Liver (tissue), 9 donors: ENCODE measurements around the gene TMA16. TPM values are rescaled to one million over a fixed set of nuclear protein-coding genes. Genes with fewer than 3 reads are reported as not detected.

ENCODE experiments used
- DNase-seq: peaks from one replicate; pipeline ENCODE4 v3.0.0-alpha.2; 2017; ENCODE audit warnings: low spot score
- H3K27ac ChIP-seq, 2 donors: one replicate each; pipeline ENCODE4 v1.7.0; 2013; ENCODE audit warnings: inconsistent platforms in 2 of 2, low read length in 2 of 2, control low read depth in 1 of 2, low read depth in 1 of 2, mild to moderate bottlenecking in 1 of 2
- H3K27me3 ChIP-seq, 4 donors: one replicate each; pipeline versions ENCODE4 v1.6.1 to v1.7.0; 2013; ENCODE audit warnings: low read length in 3 of 4, inconsistent platforms in 1 of 4, mild to moderate bottlenecking in 1 of 4, moderate library complexity in 1 of 4; ENCODE audit not compliant: control insufficient read depth in 4 of 4, insufficient read depth in 4 of 4
- H3K36me3 ChIP-seq, 4 donors: one replicate each; pipeline versions ENCODE4 v1.6.1 to v1.7.0; 2013; ENCODE audit warnings: low read length in 3 of 4, mild to moderate bottlenecking in 3 of 4, low read depth in 1 of 4, moderate library complexity in 1 of 4; ENCODE audit not compliant: control insufficient read depth in 4 of 4, insufficient read depth in 3 of 4
- H3K4me1 ChIP-seq, 4 donors: one replicate each; pipeline versions ENCODE4 v1.6.1 to v1.7.0; 2013; ENCODE audit warnings: low read length in 3 of 4, mild to moderate bottlenecking in 3 of 4, moderate library complexity in 1 of 4; ENCODE audit not compliant: control insufficient read depth in 4 of 4, insufficient read depth in 4 of 4
- H3K4me3 ChIP-seq, 3 donors: one replicate each; pipeline versions ENCODE4 v1.6.1 to v1.7.0; 2013; ENCODE audit warnings: low read length in 3 of 3, control low read depth in 1 of 3, low read depth in 1 of 3, mild to moderate bottlenecking in 1 of 3
- H3K9ac ChIP-seq, 2 donors: one replicate each; pipeline ENCODE4 v1.7.0; 2013; ENCODE audit warnings: low read length in 2 of 2, mild to moderate bottlenecking in 2 of 2, moderate library complexity in 2 of 2, control low read depth in 1 of 2, low read depth in 1 of 2
- H3K9me3 ChIP-seq, 4 donors: one replicate each; pipeline versions ENCODE4 v1.6.1 to v1.7.0; 2013; ENCODE audit warnings: low read length in 3 of 4; ENCODE audit not compliant: control insufficient read depth in 4 of 4
- CTCF ChIP-seq: fragments of 150-350 bp; IDR thresholded peaks from 2 replicates; pipeline ENCODE4 v1.5.1; 2017; ENCODE audit warnings: improper control_type of control experiment, low read depth, low read length; ENCODE audit not compliant: missing input control
- EGR1 ChIP-seq, 2 donors: IDR thresholded peaks; 2 replicates each; pipeline ENCODE4 v1.6.1; 2016 to 2018; ENCODE audit warnings: antibody characterized with exemption in 2 of 2, low read depth in 2 of 2
- FOXA1 ChIP-seq: IDR thresholded peaks from 2 replicates; pipeline ENCODE4 v1.6.1; 2016; ENCODE audit warnings: antibody characterized with exemption
- FOXA2 ChIP-seq: IDR thresholded peaks from 2 replicates; pipeline ENCODE4 v1.6.1; 2016; ENCODE audit warnings: antibody characterized with exemption
- GABPA ChIP-seq, 2 donors: IDR thresholded peaks in 1 of 2; conservative IDR thresholded peaks in 1 of 2; 2 replicates each; pipeline ENCODE4 v1.6.1; 2016; ENCODE audit warnings: antibody characterized with exemption in 2 of 2, mild to moderate bottlenecking in 1 of 2, moderate library complexity in 1 of 2
- HNF4A ChIP-seq, 2 donors: conservative IDR thresholded peaks; 2 replicates each; pipeline ENCODE4 v1.6.1; 2016; ENCODE audit warnings: antibody characterized with exemption in 2 of 2, mild to moderate bottlenecking in 2 of 2
- HNF4G ChIP-seq: IDR thresholded peaks from 2 replicates; pipeline ENCODE4 v1.6.1; 2016; ENCODE audit warnings: antibody characterized with exemption
- JUND ChIP-seq, 2 donors: IDR thresholded peaks; 2 replicates each; pipeline ENCODE4 v1.6.1; 2016; ENCODE audit warnings: antibody characterized with exemption in 2 of 2
- MAX ChIP-seq: IDR thresholded peaks from 2 replicates; pipeline ENCODE4 v1.6.1; 2016; ENCODE audit warnings: antibody characterized with exemption
- NR2F2 ChIP-seq: IDR thresholded peaks from 2 replicates; pipeline ENCODE4 v1.6.1; 2016; ENCODE audit warnings: antibody characterized with exemption
- RAD21 ChIP-seq, 2 donors: IDR thresholded peaks; 2 replicates each; pipeline ENCODE4 v1.6.1; 2016; ENCODE audit warnings: antibody characterized with exemption in 2 of 2, mild to moderate bottlenecking in 2 of 2
- REST ChIP-seq: IDR thresholded peaks from 2 replicates; pipeline ENCODE4 v1.6.1; 2016; ENCODE audit warnings: antibody characterized with exemption, mild to moderate bottlenecking
- RXRA ChIP-seq, 2 donors: IDR thresholded peaks; 2 replicates each; pipeline ENCODE4 v1.6.1; 2017 to 2018; ENCODE audit warnings: antibody characterized with exemption in 2 of 2, mild to moderate bottlenecking in 1 of 2
- SP1 ChIP-seq: IDR thresholded peaks from 2 replicates; pipeline ENCODE4 v1.6.1; 2018; ENCODE audit warnings: antibody characterized with exemption, mild to moderate bottlenecking
- TAF1 ChIP-seq: conservative IDR thresholded peaks from 2 replicates; pipeline ENCODE4 v1.6.1; 2016; ENCODE audit warnings: antibody characterized with exemption, mild to moderate bottlenecking
- YY1 ChIP-seq: IDR thresholded peaks from 2 replicates; pipeline ENCODE4 v1.6.1; 2016; ENCODE audit warnings: antibody characterized with exemption, mild to moderate bottlenecking
- ZBTB33 ChIP-seq: IDR thresholded peaks from 2 replicates; pipeline ENCODE4 v1.6.1; 2016; ENCODE audit warnings: antibody characterized with exemption
- WGBS: extraction: QIAGEN DNeasy Blood & Tissue Kit; methylation state at CpG from one replicate; pipeline ENCODE4 v1.1.7; 2013; 5-methylcytosine and 5-hydroxymethylcytosine counted together
- polyA plus RNA-seq, 2 donors: library from polyadenylated mRNA; stranded (reverse) in 1 of 2; unstranded in 1 of 2; fragments of 200-250 nt in 1 of 2; fragments of >200 nt in 1 of 2; fragmentation: Nextera tagmentation in 1 of 2; extraction: Ambion mirVana in 1 of 2; gene quantifications; one replicate each; pipeline versions ENCODE4 v1.2.1 to v1.2.3, GENCODE V29; 2013 to 2015
- total RNA-seq, 2 donors: library from RNA; depleted of rRNA; stranded (reverse); fragments of >200 nt; gene quantifications; one replicate each; pipeline ENCODE4 v1.2.3, GENCODE V29; 2014
- TF ChIP-seq, protein P1 (sequence below): IDR thresholded peaks from 2 replicates; pipeline ENCODE4 v1.6.1; 2016; ENCODE audit warnings: antibody characterized with exemption
- donor health status: healthy.
- donor health status: healthy.
- donor health status: healthy.
- donor health status: healthy.
- donor health status: healthy.

TMA16 gene
- total RNA-seq (10 to 100 TPM in 1 of 2 donors, 1 to 10 TPM in 1; 7.5 to 11.1 TPM), polyA plus RNA-seq (10 to 100 TPM in 1 of 2 donors, 1 to 10 TPM in 1; 8.4 to 10.7 TPM)

GRCh38 chr4:163494360-163495241 lies at the start of gene TMA16:
TSS of gene TMA16 (plus strand) at chr4:163494690. CDS start at chr4:163494802, 112 bp downstream.
- Histone ChIP-seq H3K4me1 (peaks cover 0 to 6% (median 3%) of the 10 kb centered on the region in 4 donors), H3K9ac (peak within 1 kb of the TSS; percentile 77 to 90), H3K27me3 (no peaks in the 10 kb centered on the region), H3K9me3 (no peaks in the 10 kb centered on the region), H3K27ac (peak within 1 kb of the TSS; percentile 91 to 94), H3K36me3 (no peaks in the 10 kb centered on the region), H3K4me3 (peak within 1 kb of the TSS; percentile 68 to 99 (median 96))
- DNase-seq, result peak; percentile 82
- TF ChIP-seq MAX, result peak; percentile 95
- peak in 1 of 2 donors; percentile 36 for TF ChIP-seq RAD21 (IDR thresholded peaks at IDR 0.05)
- no peak for TF ChIP-seq ZBTB33
- no peak for TF ChIP-seq NR2F2
- no peak for TF ChIP-seq FOXA2
- TF ChIP-seq SP1, result peak; percentile 31
- TF ChIP-seq YY1, result peak; percentile 84
- peak; percentile 85 to 94 for TF ChIP-seq GABPA (IDR thresholded peaks at IDR 0.05 in 1 of 2, conservative IDR thresholded peaks at IDR 0.05 in 1 of 2)
- TF ChIP-seq CTCF, result no peak
- TF ChIP-seq FOXA1, result peak; percentile 10
- peak; percentile 85 for TF ChIP-seq TAF1
- no peak for TF ChIP-seq EGR1 (IDR thresholded peaks at IDR 0.05; ENCODE audit: low read depth in 2 of 2)
- TF ChIP-seq REST, result peak; percentile 89
- TF ChIP-seq, protein P1, sequence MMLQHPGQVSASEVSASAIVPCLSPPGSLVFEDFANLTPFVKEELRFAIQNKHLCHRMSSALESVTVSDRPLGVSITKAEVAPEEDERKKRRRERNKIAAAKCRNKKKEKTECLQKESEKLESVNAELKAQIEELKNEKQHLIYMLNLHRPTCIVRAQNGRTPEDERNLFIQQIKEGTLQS, result no peak
- TF ChIP-seq HNF4G, result no peak
- no peak for TF ChIP-seq JUND (IDR thresholded peaks at IDR 0.05)
- TF ChIP-seq HNF4A (conservative IDR thresholded peaks at IDR 0.05), result peak in 1 of 2 donors; percentile 3
- TF ChIP-seq RXRA (IDR thresholded peaks at IDR 0.05), result peak; percentile 4 to 40
- WGBS, result under 1% methylated on average over 64 of the region's 64 CpGs
